NCI-H2196 (cell line): Measurements from ENCODE around the gene RC3H2.
A peak's percentile ranks its signal among the peaks of the same experiment; 100 is the strongest.
"Not testable (repeated sequence)": the region's sequence is repeated elsewhere in the genome, so short reads cannot be mapped to it uniquely, and the experiment has no call there.

ENCODE experiments used
- DNase-seq: peaks from one replicate; lab custom pipeline; 2025; ENCODE audit not compliant: unreplicated experiment; lab: John Stamatoyannopoulos, UW

Gene RC3H2

GRCh38 chr9:122845116-122845515, 60.0 kb downstream of the RC3H2 start:
- DNase-seq = no peak

GRCh38 chr9:122844137-122844536, 61.0 kb downstream of the RC3H2 start:
- DNase-seq = no peak

- no peak for DNase-seq
Observed at GRCh38 chr9:122841501-122841900, 63.7 kb downstream of the RC3H2 start.

DNA sequence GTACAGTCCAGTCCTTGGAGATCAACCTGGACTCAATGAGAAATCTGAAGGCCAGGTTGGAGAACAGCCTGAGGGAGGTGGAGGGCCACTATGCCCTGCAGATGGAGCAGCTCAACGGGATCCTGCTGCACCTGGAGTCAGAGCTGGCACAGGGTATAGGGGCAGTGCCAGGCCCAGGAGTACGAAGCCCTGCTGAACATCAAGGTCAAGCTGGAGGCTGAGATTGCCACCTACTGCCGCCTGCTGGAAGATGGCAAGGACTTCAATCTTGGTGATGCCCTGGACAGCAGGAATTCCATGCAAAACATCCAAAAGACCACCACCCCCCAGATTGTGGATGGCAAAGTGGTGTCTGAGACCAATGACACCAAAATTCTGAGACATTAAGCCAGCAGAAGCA, 66.7 kb downstream of the RC3H2 start:
- DNase-seq = not testable (repeated sequence)

DNA sequence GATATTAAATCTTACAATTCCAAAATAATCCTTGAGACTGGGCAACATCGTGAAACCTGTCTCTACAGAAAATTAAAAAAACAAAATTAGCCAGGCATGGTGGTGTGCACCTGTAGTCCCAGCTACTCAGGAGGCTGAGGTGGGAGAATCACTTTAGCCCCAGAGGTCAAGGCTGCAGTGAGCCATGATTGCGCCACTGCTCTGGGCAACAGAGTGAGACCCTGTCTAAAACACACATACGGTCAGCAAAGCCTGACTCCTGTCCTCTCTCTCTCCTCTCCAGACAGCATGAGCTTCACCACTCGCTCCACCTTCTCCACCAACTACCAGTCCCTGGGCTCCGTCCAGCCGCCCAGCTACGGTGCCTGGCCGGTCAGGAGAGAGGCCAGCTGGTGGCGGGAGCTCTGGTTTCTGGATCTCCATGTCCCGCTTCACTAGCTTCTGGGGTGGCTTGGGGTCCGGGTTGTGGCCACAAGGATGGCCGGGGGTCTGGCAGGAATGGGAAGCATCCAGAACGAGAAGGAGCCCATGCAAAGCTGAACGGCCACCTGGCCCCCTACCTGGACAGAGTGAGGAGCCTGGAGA, 67.8 kb downstream of the RC3H2 start:
- no peak for DNase-seq

DNA sequence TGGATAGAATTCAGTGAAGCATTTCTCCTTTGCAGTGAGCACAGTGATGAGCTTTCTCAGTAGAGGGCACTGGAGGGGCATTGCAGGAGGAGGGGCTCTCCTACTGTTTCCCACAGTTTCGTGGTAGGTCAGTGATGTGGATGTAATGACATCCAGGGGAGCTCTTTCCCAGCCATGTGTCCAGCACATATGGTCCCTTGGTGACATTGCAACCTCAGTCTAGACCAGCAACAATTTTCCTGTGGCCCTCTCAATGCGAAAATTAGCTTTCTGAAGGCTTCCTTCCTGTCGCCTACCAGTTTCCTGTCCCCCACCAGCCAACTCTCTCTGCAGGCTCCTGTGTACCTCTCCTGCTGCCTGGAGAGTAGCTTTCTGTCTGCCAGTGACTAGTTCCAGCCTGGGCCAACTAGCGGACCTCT, 69.8 kb downstream of the RC3H2 start:
- no peak for DNase-seq

DNA sequence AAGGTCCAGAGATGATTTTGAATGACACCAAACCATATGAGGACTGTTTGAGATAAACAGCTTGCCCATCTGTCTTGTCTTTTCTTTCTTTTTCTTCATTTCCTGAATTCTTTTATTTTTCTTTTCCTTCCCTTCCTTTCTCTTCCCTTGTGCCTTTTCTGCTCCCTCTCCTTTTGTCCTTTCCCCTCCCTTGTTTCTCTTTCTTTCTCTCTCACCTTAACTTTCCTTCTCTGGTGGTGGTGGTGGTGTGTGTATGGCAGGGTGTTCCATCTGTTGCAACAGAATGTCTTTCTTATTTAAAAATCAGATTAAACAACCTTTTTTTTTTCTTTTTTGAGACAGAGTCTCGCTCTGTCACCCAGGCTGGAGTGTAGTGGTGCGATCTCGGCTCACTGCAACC, 73.0 kb downstream of the RC3H2 start:
- DNase-seq = no peak

GRCh38 chr9:122828965-122829284, 76.2 kb downstream of the RC3H2 start:
- DNase-seq = not testable (repeated sequence)

- DNase-seq = no peak
Observed at GRCh38 chr9:122827761-122828093, 77.4 kb downstream of the RC3H2 start.

GRCh38 chr9:122822938-122823337, 82.2 kb downstream of the RC3H2 start:
- DNase-seq = no peak

DNA sequence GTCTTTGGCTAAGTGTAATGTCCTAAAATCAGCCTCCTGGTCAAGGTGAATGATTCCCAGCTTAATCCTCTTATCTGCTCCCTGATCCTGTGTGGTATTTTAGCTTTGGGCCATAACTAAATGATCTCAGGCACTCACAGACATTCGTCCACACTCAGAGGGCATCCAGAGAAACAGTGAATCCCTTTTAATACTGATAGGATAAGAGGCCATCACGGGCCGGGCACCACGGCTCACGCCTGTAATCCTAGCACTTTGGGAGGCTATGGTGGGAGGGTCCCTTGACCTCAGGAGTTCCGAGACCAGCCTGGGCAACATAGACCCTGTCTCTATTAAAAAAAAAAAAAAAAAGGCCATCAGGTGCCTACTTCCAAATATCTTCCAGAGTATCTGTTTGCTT, 83.1 kb downstream of the RC3H2 start:
- DNase-seq = no peak

DNA sequence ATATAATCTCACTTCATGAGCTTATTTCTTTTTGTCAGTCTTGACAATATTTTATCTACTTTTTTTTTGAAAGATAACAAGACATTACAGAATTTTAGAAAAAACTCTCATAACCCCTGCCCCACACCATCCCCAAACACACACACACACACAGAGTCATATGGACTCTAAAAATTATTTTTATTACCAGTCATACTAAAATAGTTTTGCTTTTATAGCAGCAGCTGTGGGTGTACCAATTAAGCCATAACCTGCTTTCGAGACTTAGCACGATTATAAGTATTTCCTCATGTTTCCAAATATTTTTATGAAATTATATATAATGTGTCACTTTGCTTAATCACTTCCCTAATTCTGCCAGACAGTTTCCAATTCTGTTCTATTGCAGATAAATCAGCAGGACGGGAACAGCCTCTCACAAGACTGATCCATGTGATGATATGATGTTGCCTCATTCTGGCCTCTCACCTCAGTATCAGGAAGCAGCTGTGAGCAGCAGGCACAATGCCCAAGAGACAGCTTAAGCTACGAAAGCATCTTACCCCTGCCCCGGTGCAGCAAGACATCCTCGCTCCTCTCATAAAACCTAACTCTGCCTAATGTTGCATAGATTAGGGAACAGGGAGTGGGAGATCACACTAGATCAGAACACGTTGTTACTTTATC, 83.7 kb downstream of the RC3H2 start:
- no peak for DNase-seq

GRCh38 chr9:122820490-122820845, 84.7 kb downstream of the RC3H2 start:
- DNase-seq = no peak

DNA sequence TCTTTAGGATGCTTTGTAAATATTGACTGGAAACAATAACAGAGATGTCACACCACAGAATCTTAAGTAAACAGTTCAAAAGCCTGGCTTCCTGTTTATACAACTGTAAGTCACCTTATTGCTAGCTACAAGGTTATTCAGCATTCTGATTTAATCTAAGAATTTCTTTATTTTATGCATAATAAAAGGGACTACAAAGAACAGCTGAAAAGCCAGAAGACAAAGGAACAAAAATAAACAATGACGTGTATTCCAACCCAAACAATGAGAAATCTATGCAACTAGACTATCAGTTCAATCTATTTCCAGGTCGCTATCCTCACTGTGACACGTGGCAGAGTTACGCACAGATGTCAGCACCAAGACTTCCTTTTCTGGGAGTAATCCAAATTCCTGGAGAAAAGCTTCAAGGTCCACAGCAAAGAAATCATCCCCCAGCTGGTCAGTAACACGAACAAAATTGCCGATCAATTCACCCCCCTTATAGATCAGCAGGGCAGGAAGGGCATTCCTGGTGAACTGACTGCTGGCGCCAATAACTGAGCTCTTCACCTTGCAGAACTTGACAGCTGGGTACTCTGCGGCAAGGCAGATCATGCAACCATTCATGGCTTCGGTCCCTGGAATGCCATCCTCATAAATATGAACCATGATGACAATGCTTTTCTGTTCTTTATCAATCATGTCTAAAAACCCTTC, 85.2 kb downstream of the RC3H2 start:
- DNase-seq = no peak

GRCh38 chr9:122819326-122819725, 85.8 kb downstream of the RC3H2 start:
- DNase-seq = no peak

DNA sequence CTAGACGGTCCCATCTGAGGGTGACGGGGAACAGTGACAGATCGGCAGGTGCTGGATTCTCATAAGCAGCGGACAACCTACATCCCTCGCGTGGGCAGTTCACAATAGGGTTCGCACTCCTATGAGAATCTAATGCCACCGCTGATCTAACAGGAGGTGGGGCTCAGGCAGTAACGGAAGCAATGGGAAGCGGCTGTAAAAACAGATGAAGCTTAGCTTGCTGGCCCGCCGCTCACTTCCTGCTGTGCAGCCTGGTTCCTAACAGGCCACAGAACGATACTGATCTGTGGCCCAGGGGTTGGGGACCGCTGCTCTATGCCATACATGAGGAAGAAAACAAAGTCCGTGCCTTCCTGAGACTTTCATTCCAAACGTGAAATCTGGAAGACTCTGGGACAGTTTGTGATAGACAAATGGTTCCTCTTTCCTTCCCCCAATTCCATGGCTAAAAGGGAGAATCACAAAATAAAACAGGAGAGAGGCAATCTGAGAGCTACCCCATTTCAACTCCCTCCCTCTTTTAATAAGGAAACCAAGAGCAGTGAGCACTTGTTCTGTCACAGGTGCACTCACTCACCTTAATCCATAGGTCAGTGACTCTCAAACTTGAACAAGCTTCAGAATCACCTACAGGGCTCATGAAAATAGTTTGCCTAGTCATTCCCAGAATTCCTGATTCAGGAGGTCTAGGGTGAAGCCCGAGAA, 88.8 kb downstream of the RC3H2 start:
- no peak for DNase-seq

DNA sequence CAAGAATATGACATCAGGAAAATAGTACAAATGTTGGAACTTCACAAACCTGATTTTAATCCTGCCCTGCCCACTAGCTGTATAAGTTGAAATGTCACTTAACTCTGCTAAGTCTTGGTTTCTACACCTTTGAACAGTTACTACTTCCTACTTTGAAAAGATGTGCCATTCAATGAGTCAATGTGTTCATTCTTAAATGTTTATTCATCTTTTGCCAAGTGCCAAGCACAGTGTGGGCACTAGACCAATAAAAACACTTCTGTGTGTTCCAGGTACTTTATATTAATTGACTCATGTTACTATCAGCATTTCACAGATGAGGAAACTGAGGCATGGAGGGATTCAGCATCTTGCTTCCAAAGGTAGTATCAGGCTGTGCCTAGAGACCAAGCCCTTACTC, 89.6 kb downstream of the RC3H2 start:
- no peak for DNase-seq

GRCh38 chr9:122814545-122814944, 90.6 kb downstream of the RC3H2 start:
- no peak for DNase-seq

DNA sequence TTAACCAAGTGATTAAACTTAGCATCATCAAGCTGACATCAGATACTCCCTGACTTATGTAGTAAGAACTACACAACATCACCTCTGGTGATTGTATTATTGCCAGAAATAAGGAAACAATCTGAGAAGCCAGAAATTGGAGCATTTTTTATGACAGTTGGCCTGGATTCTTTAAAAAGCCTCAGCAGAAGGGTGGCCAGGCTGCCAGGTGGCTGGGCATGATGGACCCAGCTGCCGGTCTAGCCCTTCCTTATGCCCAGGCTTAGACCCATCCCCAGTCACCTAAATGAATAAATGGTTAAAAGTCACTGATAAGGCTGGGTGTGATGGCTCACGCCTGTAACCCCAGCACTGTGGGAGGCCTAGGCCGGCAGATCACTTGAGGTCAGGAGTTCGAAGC, 92.4 kb downstream of the RC3H2 start:
- no peak for DNase-seq

DNA sequence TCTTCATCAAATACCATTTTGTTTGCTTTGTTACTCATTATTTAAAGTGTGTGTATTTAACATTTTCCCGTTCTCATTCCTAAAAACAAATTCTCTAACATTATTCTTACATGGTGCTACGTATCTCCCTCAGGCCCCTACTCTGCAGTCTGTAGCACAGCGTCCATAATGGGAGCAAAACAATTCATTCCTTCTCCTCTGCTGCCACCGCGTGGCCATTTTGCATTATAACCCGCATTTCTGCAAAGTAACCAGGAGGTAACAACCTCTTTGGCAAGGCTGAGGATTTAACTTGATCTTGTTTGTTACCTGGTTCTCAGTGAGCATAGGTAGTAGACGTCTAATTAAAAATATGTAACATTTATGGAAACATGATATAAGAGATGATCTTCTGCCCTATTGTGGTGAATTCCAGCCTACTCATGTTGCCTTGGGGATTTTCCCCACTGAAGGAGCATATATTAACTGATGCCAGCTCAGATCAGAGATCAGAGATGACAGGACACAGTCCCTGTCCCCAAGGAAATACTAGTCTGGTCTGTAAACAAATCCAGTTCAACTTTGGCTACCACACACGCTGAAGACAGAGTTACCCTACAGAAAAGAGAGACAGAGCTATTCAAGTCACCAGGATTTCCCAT, 94.7 kb downstream of the RC3H2 start:
- peak; percentile 85 for DNase-seq

DNA sequence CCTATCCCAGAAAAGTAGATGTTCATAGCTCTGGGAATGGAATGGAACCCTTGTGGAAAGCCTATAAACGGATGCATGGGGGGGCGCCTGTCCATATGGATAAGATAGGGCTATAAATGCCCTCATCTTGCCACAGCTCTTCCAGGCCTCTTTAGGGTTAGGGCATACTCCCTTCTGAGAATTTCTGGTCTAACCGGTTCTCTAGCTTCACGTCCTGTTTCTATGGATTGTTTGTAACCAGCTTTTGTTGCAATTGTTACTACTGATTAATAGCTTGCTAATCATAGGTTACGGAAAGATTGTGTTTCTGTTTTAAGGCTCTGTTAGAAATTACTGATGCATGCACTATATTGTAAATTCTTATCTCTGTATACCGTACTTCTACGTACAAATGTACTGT, 95.9 kb downstream of the RC3H2 start:
- not testable (repeated sequence) for DNase-seq

- DNase-seq = no peak
Observed at GRCh38 chr9:122808141-122808540, 97.0 kb downstream of the RC3H2 start.
